ENCODE measurements around the gene IFT43.

The IFT43 gene

GRCh38 chr14:76015191-76015590 is 29.6 kb downstream of the IFT43 start:
- DNase-seq (ENCODE audit: low read depth), result no peak

- no peak for DNase-seq (ENCODE audit: low read depth)
These were observed 30.1 kb downstream of the IFT43 start for GRCh38 chr14:76015668-76016067.

DNA sequence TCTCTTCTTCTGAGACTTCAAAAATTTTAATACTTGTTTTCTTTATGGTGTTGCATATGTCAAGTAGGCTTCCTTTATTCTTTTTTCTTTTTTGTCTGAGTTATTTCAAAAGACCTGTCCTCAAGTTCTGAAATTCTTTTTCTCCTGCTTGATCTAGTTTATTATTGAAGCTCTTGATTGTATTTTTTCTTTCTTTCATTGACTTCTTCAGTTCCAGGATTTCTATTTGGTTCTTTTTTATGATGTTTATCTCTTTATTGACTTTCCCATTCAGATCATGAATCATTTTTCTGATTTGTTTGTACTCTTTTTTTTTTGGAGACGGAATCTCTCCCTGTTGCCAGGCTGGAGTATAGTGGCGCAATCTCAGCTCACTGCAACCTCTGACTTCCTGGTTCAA is 34.1 kb downstream of the IFT43 start:
- DNase-seq (ENCODE audit: low read depth), result no peak

- no peak for DNase-seq (ENCODE audit: low read depth)
These were observed 37.4 kb downstream of the IFT43 start for GRCh38 chr14:76022991-76023390.

GRCh38 chr14:76023757-76024156 is 38.2 kb downstream of the IFT43 start:
- no peak for DNase-seq (ENCODE audit: low read depth)

- no peak for DNase-seq (ENCODE audit: low read depth)
These were observed 38.8 kb downstream of the IFT43 start for GRCh38 chr14:76024211-76024907.

GRCh38 chr14:76034566-76034965 is 49.0 kb downstream of the IFT43 start:
- no peak for DNase-seq (ENCODE audit: low read depth)

- no peak for DNase-seq (ENCODE audit: low read depth)
These were observed 55.1 kb downstream of the IFT43 start for GRCh38 chr14:76040704-76041103.

DNA sequence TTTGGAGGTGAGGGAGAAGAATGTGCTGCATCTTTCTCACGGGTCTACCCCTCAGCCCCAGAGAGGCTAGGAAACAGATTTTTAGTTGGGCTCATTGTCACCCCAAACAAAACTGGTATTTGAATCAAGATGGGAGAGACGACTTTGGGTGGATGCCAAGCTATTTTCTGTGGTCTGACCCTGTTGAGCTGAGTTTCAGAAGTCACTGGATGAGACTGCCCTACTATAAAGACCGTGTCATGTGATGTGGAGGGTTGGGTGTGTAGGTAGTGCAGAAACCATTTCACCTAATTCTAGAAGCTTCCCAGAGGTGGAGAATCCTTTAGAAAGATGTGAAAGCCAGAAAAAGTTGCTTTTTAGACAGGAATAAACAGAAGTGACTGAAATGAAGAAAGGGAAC is 60.2 kb downstream of the IFT43 start:
- DNase-seq (ENCODE audit: low read depth), result no peak

GRCh38 chr14:76050250-76050649 is 64.7 kb downstream of the IFT43 start:
- DNase-seq (ENCODE audit: low read depth), result no peak

GRCh38 chr14:76050797-76051392 is 65.3 kb downstream of the IFT43 start:
- DNase-seq (ENCODE audit: low read depth), result peak; percentile 25

DNA sequence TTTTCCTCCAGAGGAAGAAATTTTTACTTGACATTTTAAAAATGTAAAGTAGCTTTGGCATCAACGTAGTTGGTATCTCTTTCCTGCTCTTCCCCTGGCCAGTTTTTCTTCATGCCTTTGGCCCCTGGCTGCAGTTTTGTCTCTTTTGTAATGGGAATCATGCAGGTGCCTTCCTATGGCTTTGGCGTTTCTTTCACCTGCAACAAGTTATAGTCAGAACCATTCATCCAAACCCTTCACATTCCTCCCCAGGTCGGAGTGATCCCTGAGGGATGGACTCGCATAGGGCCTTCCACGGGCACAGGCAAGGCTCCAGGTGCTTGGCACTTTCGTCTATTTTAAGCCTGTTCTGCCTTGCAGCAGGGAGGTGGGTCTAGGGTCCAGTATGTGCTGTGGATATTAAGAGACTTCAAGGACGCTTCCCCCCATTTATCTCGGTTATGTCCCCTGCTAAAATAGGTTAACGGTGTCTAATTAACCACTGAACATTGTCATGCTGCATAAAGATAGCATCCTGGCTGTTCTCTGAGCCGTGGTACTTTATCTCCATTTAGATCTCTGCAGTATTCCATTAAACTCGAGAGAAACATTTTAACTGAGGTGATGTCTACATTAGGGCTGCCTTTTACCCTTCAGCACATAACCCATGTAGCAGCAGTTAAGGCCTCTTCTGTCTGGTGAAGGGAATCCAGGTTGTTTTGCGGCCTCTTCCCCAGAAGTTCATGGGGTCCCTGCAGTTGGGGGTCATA is 66.3 kb downstream of the IFT43 start:
- no peak for DNase-seq (ENCODE audit: low read depth)

- no peak for DNase-seq (ENCODE audit: low read depth)
These were observed 68.2 kb downstream of the IFT43 start for GRCh38 chr14:76053572-76054355.

DNA sequence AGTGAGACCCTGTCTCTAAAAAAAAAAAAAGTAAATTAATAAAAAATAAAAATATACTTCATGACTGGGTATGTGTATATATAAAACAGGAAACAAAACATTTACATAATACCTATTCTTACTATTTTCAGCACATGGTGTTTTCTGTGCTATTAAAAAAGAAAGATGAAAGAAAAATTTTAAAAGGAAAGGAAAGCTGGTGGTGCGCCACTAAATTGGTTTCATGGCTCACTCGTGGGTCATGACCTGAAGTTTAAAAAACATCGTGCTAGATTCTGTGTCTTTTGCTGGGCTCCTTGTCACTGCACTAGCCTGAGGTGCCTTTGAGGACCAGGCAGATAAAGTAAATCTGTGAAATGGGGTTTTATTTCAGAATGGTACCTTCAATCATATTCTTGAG is 69.8 kb downstream of the IFT43 start:
- no peak for DNase-seq (ENCODE audit: low read depth)

DNA sequence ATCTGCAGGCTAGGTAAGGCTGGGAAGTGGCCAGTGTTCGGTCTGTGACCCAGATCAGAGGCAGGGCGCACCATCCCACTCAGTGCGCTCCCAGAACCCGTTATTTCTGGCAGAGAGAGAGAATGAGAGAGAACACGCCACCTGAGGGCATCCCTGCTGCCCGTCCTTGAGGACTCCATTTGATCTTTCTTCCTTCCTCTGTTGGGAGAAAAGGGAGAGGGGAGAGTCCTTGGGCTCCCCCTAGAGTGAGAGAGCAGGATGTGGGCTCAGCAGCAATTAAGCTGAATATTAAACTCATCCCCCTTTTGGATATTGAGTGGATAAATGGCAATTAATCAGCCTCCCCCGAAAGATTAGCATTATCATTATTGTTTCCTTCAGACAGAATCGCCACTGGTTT is 70.6 kb downstream of the IFT43 start:
- DNase-seq (ENCODE audit: low read depth), result no peak

- no peak for DNase-seq (ENCODE audit: low read depth)
These were observed 72.4 kb downstream of the IFT43 start for GRCh38 chr14:76057914-76058313.

GRCh38 chr14:76063327-76063726 is 77.8 kb downstream of the IFT43 start:
- DNase-seq (ENCODE audit: low read depth), result no peak

DNA sequence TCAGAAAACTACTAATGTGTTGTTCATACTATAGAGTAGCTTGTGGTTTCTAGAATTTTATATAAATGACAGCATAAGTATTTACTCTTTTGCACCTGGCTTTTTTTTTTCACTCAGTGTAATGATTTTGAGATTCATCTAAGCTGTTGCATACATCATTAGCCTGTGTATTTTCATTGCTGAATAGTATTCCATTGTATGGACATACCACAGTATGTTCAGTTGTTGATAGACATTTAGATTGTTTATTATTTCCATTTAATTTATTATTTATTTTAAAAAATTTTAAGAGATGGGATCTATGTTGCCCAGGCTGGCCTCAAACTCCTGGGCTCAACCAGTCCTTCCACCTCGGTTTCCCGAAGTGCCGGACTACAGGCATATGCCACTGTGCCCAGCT is 80.0 kb downstream of the IFT43 start:
- no peak for DNase-seq (ENCODE audit: low read depth)

DNA sequence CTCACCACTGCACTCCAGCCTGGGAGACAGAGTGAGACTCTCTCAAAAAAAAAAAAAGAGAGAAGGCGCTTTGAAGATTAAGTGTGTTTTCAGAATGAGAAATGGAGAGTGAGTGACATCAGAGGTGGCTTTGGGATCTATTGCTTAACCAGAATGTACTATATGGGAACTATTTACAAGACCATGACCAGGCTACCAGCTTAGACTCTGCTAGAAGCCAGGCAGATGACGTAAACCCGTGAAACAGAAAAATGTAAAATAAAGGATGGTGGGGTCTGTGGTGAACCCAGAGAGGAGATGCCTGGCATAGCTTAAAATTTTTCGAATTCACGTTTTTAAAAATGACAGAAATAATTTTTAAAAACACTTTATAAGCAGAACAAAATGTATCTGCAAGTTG is 82.0 kb downstream of the IFT43 start:
- no peak for DNase-seq (ENCODE audit: low read depth)

GRCh38 chr14:76073717-76074116 is 88.2 kb downstream of the IFT43 start:
- DNase-seq (ENCODE audit: low read depth), result no peak

GRCh38 chr14:76077340-76077739 is 91.8 kb downstream of the IFT43 start:
- DNase-seq (ENCODE audit: low read depth), result no peak

DNA sequence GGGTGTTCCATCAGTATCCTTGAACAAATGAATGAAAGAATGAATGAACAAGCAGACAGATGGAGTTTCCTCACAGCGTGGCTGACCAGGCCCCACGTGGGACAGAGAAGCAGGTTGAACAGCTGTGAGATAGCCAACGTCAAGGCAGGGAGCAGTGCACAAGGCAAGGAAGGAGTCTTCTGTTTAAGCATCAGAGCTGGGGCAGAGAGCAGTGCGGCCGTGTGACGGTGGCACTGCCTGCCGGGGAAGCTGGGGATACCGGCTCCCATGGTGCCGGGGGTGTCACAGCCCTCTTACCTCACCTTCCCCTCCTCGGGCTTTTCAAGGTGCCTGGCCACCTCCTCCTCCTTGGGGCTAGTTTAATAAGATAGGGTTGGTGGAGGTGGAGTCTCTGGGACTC is 92.9 kb downstream of the IFT43 start:
- no peak for DNase-seq (ENCODE audit: low read depth)

DNA sequence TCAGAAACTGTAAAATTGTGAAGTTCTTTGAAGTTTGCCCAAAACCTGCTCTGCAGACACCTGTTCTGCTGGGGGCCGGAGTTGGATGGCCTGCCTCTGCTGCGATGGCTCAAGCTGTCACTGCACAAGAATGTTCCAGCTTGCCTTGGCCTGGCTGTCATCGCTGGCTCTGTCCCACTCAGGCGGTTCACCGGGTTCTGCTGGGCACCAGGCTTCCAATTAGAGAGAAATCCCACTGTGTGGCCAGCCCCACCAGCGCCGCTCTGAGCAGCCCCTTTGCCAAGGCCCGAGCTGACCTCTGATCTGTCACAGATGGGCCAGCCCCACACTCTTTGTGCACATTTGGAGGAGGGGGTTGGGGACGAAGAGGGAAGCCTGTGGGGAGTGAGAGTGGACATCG is 94.5 kb downstream of the IFT43 start:
- DNase-seq (ENCODE audit: low read depth), result no peak
